ENCODE data around the gene TMEM129. TPM values are rescaled to one million over a fixed set of nuclear protein-coding genes. Genes with fewer than 3 reads are reported as not detected.
"Not testable (repeated sequence)": the region's sequence is repeated elsewhere in the genome, so short reads cannot be mapped to it uniquely, and the experiment has no call there.

The TMEM129 gene
- total RNA-seq, 4 donors from 2014 or later, result 46.6 to 94.2 (median 64.6) TPM

GRCh38 chr4:1674682-1675081 lies 46.4 kb downstream of the TMEM129 start:
- no peak for ATAC-seq
- Histone ChIP-seq H3K27ac (no peak overlapping the region), H3K4me1 (no peaks in the 10 kb centered on the region), H3K9me3 (no peaks in the 10 kb centered on the region), H3K36me3 (no peaks in the 10 kb centered on the region), H3K4me3 (no peak overlapping the region), H3K27me3 (no peaks in the 10 kb centered on the region)
- WGBS, 2 donors (ENCODE audit: low coverage in 1 of 2), result 57 to 100% methylated on average over 1 to 5 of the region's 9 CpGs
- TF ChIP-seq CTCF (IDR thresholded peaks at IDR 0.05) (no peak), EP300 (IDR thresholded peaks at IDR 0.05) (no peak), POLR2AphosphoS5 (IDR thresholded peaks at IDR 0.05) (no peak), POLR2A (IDR thresholded peaks at IDR 0.05) (no peak)

DNA sequence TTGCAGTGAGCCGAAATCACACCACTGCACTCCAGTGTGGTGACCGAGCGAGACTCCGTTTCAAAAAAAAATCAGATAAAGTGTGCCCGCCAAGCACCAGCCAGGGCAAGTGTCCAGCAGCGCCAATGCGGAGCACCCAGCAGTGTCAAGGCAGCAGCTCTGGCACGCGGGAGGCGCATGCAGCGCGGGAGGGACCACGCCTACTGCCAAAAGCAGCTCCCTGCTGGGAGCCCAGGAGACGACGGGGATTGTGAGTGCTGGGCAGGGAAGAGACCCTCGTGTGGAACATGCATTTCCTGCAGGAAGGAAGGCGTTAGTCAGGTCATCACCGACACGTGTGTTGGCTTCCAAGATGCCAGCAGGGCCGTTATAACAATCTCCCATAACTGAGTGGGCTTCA lies 47.5 kb downstream of the TMEM129 start:
- H3K9me3 ChIP-seq, result no peaks in the 10 kb centered on the region
- 72 to 74% methylated on average over 5 of the region's 20 CpGs for WGBS, 2 donors (ENCODE audit: low coverage in 1 of 2)
- TF ChIP-seq CTCF (IDR thresholded peaks at IDR 0.05), result no peak
- TF ChIP-seq POLR2A (IDR thresholded peaks at IDR 0.05), result no peak
- TF ChIP-seq EP300 (IDR thresholded peaks at IDR 0.05), result no peak
- no peak for TF ChIP-seq POLR2AphosphoS5 (IDR thresholded peaks at IDR 0.05)

DNA sequence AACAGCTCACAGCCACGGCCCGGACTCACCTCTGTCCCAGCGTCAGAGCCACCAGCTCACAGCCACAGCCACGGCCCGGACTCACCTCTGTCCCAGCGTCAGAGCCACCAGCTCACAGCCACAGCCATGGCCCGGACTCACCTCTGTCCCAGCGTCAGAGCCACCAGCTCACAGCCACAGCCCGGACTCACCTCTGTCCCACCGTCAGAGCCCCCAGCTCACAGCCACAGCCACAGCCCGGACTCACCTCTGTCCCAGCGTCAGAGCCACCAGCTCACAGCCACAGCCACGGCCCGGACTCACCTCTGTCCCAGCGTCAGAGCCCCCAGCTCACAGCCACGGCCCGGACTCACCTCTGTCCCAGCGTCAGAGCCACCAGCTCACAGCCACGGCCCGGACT lies 50.1 kb downstream of the TMEM129 start:
- 40 to 86% methylated on average over 1 to 8 of the region's 20 CpGs for WGBS, 2 donors (ENCODE audit: low coverage in 1 of 2)
- not testable (repeated sequence) for H3K9me3 ChIP-seq, H3K27me3 ChIP-seq, H3K36me3 ChIP-seq, H3K4me1 ChIP-seq, H3K4me3 ChIP-seq, H3K27ac ChIP-seq, ATAC-seq

More for the DNA sequence above, 47.5 kb downstream of the TMEM129 start:
- Histone ChIP-seq H3K27me3 (no peaks in the 10 kb centered on the region), H3K4me3 (no peak overlapping the region), H3K36me3 (no peaks in the 10 kb centered on the region), H3K4me1 (no peaks in the 10 kb centered on the region), H3K27ac (no peak overlapping the region)
- no peak for ATAC-seq

- ATAC-seq, result no peak
- no CpG with 5 or more reads among the region's 11 CpGs for WGBS, 2 donors (ENCODE audit: low coverage in 1 of 2)
- H3K4me1 ChIP-seq, result no peaks in the 10 kb centered on the region
- TF ChIP-seq EP300 (IDR thresholded peaks at IDR 0.05), result no peak
- no peak for TF ChIP-seq CTCF (IDR thresholded peaks at IDR 0.05)
- no peak for TF ChIP-seq POLR2A (IDR thresholded peaks at IDR 0.05)
- TF ChIP-seq POLR2AphosphoS5 (IDR thresholded peaks at IDR 0.05), result no peak
- no peak overlapping the region for H3K27ac ChIP-seq
- H3K4me3 ChIP-seq, result no peak overlapping the region
- no peaks in the 10 kb centered on the region for H3K27me3 ChIP-seq
- no peaks in the 10 kb centered on the region for H3K9me3 ChIP-seq
- peaks cover 0 to 4% of the 10 kb centered on the region in 2 donors for H3K36me3 ChIP-seq
Measured at GRCh38 chr4:1670279-1670678, 50.8 kb downstream of the TMEM129 start.

DNA sequence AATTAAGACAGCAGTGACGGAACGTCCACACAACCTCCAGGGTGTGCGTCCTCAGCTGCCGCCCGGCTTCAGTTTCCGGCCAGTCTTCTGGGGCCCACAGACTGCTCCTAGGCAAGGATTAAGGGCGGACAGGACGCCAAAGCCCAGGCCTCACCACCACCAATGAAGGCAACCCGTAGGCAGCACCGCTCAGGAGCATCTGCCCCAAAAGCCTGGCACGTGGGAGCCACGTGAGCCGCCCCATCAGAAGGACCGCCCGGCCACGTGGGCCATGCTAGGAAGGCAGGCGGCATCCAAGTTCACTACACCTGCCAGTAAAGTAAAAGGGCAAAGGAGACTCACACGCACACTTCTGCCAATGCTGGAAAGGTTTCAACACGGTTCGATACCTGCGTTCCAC lies 51.3 kb downstream of the TMEM129 start:
- Histone ChIP-seq H3K9me3 (no peaks in the 10 kb centered on the region), H3K27me3 (no peaks in the 10 kb centered on the region), H3K4me1 (no peaks in the 10 kb centered on the region), H3K36me3 (peaks cover 0 to 4% of the 10 kb centered on the region in 2 donors), H3K27ac (no peak overlapping the region), H3K4me3 (no peak overlapping the region)
- ATAC-seq, result no peak
- no peak for TF ChIP-seq POLR2A (IDR thresholded peaks at IDR 0.05)
- no peak for TF ChIP-seq CTCF (IDR thresholded peaks at IDR 0.05)
- no peak for TF ChIP-seq EP300 (IDR thresholded peaks at IDR 0.05)
- TF ChIP-seq POLR2AphosphoS5 (IDR thresholded peaks at IDR 0.05), result no peak
- WGBS, 2 donors (ENCODE audit: low coverage in 1 of 2), result 92% methylated on average over 6 of the region's 21 CpGs; no CpG with 5 or more reads in 1 of the 2 donors
